ENCODE results near the gene CXCR2. TPM values are rescaled to one million over a fixed set of nuclear protein-coding genes. Genes with fewer than 3 reads are reported as not detected.

Gene CXCR2
- total RNA-seq, 1 donor: not detected

DNA sequence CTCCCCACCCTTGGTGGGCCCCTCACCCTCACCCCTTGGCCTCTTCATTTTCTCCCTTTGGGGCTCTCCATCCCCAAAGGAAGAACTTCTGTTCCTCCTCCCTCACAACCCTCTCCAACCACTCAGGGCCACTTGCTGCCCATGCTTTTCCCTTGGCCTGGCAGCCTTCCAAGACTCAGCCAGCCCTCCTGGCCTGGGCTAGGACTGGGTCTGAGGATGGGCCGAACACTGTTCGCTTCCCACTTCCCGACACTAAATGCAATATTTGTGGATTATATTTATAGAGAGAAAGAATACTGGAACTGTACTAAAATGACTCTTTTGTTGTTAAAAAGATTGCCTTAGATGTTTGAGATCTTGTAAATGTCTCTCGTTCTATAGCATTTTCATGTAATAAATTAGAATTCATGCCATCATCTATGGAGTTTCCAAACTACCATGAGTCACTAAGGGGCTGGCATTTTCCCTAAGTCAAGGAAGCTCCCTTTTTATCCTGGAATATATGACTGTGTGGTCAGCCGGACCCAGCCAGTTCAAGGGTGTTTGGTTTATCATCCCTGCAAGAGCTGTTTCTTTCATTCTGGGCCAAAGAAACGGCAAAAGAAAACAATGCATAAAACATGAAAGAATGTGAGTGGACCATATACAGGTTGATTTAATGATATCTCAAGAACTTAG, 3.8 kb downstream of the CXCR2 start:
- Histone ChIP-seq H3K27ac (ENCODE audit: low read depth, low read length) (no peak overlapping the region), H3K27me3 (ENCODE audit: insufficient read depth, low read length) (peaks cover 53% of the 10 kb centered on the region)
- DNase-seq (ENCODE audit: insufficient read length, low spot score, missing footprints): peak; percentile 69

GRCh38 chr2:218130377-218130776, 4.5 kb downstream of the CXCR2 start:
- H2AFZ ChIP-seq (ENCODE audit: low read length): no peak overlapping the region
- no peaks in the 10 kb centered on the region for H3K36me3 ChIP-seq (ENCODE audit: insufficient read depth, low read length)
- H3K27ac ChIP-seq (ENCODE audit: low read depth, low read length): no peak overlapping the region
- no peaks in the 10 kb centered on the region for H3K4me1 ChIP-seq (ENCODE audit: insufficient read depth, low read length)
- H4K20me1 ChIP-seq (ENCODE audit: insufficient read depth, low read length): no peaks in the 10 kb centered on the region
- TF ChIP-seq, protein P1, sequence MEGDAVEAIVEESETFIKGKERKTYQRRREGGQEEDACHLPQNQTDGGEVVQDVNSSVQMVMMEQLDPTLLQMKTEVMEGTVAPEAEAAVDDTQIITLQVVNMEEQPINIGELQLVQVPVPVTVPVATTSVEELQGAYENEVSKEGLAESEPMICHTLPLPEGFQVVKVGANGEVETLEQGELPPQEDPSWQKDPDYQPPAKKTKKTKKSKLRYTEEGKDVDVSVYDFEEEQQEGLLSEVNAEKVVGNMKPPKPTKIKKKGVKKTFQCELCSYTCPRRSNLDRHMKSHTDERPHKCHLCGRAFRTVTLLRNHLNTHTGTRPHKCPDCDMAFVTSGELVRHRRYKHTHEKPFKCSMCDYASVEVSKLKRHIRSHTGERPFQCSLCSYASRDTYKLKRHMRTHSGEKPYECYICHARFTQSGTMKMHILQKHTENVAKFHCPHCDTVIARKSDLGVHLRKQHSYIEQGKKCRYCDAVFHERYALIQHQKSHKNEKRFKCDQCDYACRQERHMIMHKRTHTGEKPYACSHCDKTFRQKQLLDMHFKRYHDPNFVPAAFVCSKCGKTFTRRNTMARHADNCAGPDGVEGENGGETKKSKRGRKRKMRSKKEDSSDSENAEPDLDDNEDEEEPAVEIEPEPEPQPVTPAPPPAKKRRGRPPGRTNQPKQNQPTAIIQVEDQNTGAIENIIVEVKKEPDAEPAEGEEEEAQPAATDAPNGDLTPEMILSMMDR (IDR thresholded peaks at IDR 0.05; ENCODE audit: extremely low read depth, low read depth, low read length): no peak
- peaks cover 45% of the 10 kb centered on the region for H3K27me3 ChIP-seq (ENCODE audit: insufficient read depth, low read length)
- H3K79me2 ChIP-seq (ENCODE audit: insufficient read depth, low read length): no peaks in the 10 kb centered on the region
- no peaks in the 10 kb centered on the region for H3K9me3 ChIP-seq (ENCODE audit: low read depth, low read length)
- no peak for DNase-seq (ENCODE audit: insufficient read length, low spot score, missing footprints)
- H3K4me3 ChIP-seq (ENCODE audit: insufficient read depth, low read length): no peak overlapping the region
- H3K4me2 ChIP-seq (ENCODE audit: insufficient read depth, low read length): no peak overlapping the region

More for the DNA sequence above, 3.8 kb downstream of the CXCR2 start:
- Histone ChIP-seq H3K9me3 (ENCODE audit: low read depth, low read length) (no peaks in the 10 kb centered on the region), H2AFZ (ENCODE audit: low read length) (no peak overlapping the region), H3K79me2 (ENCODE audit: insufficient read depth, low read length) (no peaks in the 10 kb centered on the region), H3K4me1 (ENCODE audit: insufficient read depth, low read length) (no peaks in the 10 kb centered on the region), H3K4me2 (ENCODE audit: insufficient read depth, low read length) (no peak overlapping the region), H3K36me3 (ENCODE audit: insufficient read depth, low read length) (no peaks in the 10 kb centered on the region), H4K20me1 (ENCODE audit: insufficient read depth, low read length) (no peaks in the 10 kb centered on the region), H3K4me3 (ENCODE audit: insufficient read depth, low read length) (no peak overlapping the region)
- TF ChIP-seq, protein P1 (IDR thresholded peaks at IDR 0.05; ENCODE audit: extremely low read depth, low read depth, low read length): no peak

- H3K27ac ChIP-seq (ENCODE audit: low read depth, low read length): no peak overlapping the region
- H3K4me3 ChIP-seq (ENCODE audit: insufficient read depth, low read length): no peak overlapping the region
- no peaks in the 10 kb centered on the region for H4K20me1 ChIP-seq (ENCODE audit: insufficient read depth, low read length)
- H3K9me3 ChIP-seq (ENCODE audit: low read depth, low read length): no peaks in the 10 kb centered on the region
- H3K79me2 ChIP-seq (ENCODE audit: insufficient read depth, low read length): no peaks in the 10 kb centered on the region
- H3K36me3 ChIP-seq (ENCODE audit: insufficient read depth, low read length): no peaks in the 10 kb centered on the region
- H3K27me3 ChIP-seq (ENCODE audit: insufficient read depth, low read length): peaks cover 40% of the 10 kb centered on the region
- H2AFZ ChIP-seq (ENCODE audit: low read length): no peak overlapping the region
- DNase-seq (ENCODE audit: insufficient read length, low spot score, missing footprints): no peak
- no peaks in the 10 kb centered on the region for H3K4me1 ChIP-seq (ENCODE audit: insufficient read depth, low read length)
- TF ChIP-seq, protein P1 (IDR thresholded peaks at IDR 0.05; ENCODE audit: extremely low read depth, low read depth, low read length): no peak
- H3K4me2 ChIP-seq (ENCODE audit: insufficient read depth, low read length): no peak overlapping the region
Measured at GRCh38 chr2:218130822-218131221, 5.0 kb downstream of the CXCR2 start.

DNA sequence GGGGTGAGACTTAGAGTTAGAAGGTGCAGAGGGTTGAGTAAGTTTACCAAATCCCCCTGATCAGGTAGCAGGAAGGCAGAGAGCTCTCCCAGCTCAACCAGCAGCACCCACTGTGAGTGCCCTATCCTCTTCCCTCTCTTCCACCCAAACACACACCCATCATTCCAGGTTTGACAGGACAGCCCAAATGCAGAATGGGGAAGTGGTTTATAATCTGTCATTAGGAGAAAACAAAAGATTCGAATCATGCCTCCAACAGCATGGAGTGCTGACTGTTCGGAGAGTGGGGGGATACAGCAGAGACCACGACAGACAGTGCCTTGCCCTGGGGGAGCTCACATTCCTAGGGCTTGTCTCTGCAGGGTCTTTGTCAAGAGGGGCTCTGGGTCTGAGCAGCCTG, 11.7 kb downstream of the CXCR2 start:
- TF ChIP-seq, protein P1 (IDR thresholded peaks at IDR 0.05; ENCODE audit: extremely low read depth, low read depth, low read length): no peak
- H2AFZ ChIP-seq (ENCODE audit: low read length): no peak overlapping the region
- no peak overlapping the region for H3K27ac ChIP-seq (ENCODE audit: low read depth, low read length)
- no peaks in the 10 kb centered on the region for H3K4me1 ChIP-seq (ENCODE audit: insufficient read depth, low read length)
- H3K36me3 ChIP-seq (ENCODE audit: insufficient read depth, low read length): no peaks in the 10 kb centered on the region
- H3K79me2 ChIP-seq (ENCODE audit: insufficient read depth, low read length): no peaks in the 10 kb centered on the region
- peaks cover 51% of the 10 kb centered on the region for H3K27me3 ChIP-seq (ENCODE audit: insufficient read depth, low read length)
- H3K4me3 ChIP-seq (ENCODE audit: insufficient read depth, low read length): no peak overlapping the region
- no peak overlapping the region for H3K4me2 ChIP-seq (ENCODE audit: insufficient read depth, low read length)
- no peaks in the 10 kb centered on the region for H3K9me3 ChIP-seq (ENCODE audit: low read depth, low read length)
- no peaks in the 10 kb centered on the region for H4K20me1 ChIP-seq (ENCODE audit: insufficient read depth, low read length)
- DNase-seq (ENCODE audit: insufficient read length, low spot score, missing footprints): no peak

Data from osteoblast (primary cell).